GM19397 (cell line): ENCODE results near the gene HECA.
"Not testable (repeated sequence)": the region's sequence is repeated elsewhere in the genome, so short reads cannot be mapped to it uniquely, and the experiment has no call there.

Source experiments
- ATAC-seq: cut with Tn5 transposase; IDR thresholded peaks from one replicate; pipeline ENCODE4 v1.9.1; 2021; ENCODE audit warnings: mild to moderate bottlenecking, moderate library complexity; ENCODE audit not compliant: unreplicated experiment

The HECA gene

GRCh38 chr6:139201378-139201777, 66.5 kb downstream of the HECA start:
- no peak for ATAC-seq

GRCh38 chr6:139204978-139205377, 70.1 kb downstream of the HECA start:
- no peak for ATAC-seq

DNA sequence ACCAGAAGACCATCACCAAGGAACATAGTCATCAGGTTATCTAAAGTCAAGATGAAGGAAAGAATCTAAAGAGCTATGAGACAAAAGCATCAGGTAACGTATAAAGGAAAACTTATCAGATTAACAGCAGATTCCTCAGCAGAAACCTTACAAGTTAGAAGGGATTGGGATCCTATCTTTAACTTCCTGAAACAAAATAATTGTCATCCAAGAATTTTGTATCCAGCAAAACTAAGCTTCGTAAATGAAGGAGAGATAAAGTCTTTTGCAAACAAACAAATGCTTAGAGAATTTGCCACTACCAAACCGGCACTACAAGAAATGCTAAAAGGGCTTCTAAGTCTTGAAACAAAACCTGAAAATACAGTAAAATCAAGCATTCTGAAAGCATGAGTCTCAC, 71.0 kb downstream of the HECA start:
- no peak for ATAC-seq

- not testable (repeated sequence) for ATAC-seq
Observed at GRCh38 chr6:139210766-139211165, 75.9 kb downstream of the HECA start.

DNA sequence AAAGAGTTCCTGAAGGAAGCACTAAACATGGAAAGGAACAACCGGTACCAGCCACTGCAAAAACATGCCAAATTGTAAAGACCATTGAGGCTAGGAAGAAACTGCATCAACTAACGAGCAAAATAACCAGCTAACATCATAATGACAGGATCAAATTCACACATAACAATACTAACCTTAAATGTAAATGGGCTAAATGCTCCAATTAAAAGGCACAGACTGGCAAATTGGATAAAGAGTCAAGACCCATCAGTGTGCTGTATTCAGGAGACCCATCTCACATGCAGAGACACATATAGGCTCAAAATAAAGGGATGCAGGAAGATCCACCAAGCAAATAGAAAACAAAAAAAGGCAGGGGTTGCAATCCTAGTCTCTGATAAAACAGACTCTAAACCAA, 77.6 kb downstream of the HECA start:
- ATAC-seq, result not testable (repeated sequence)

- ATAC-seq, result peak; percentile 100
Observed at GRCh38 chr6:139219271-139219729, 84.4 kb downstream of the HECA start.

DNA sequence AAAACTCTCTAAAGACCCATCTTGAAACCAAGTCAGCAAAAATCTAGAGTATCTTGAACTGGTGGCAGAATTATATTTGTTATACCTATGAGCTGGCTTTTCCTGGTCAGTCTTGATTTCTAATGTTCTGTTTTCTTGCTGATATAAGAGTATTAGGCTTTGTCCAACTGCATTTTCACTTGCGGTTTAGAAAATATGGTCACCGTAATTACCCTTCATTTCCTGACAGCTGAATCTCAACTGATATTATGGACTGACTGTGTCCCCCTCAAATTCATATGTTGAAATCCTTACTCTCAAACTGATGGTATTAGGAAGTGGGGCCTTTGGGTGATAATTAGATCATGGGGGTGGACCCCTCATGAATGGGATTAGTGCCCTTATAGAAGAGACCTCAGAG, 84.9 kb downstream of the HECA start:
- ATAC-seq, result no peak

GRCh38 chr6:139228387-139228786, 93.5 kb downstream of the HECA start:
- not testable (repeated sequence) for ATAC-seq
